GM10847 (cell line): ENCODE measurements around the gene B4GALT5.

ENCODE experiments used
- POLR2A ChIP-seq: IDR thresholded peaks from 2 replicates; pipeline ENCODE4 v1.6.1; 2011; ENCODE audit not compliant: insufficient read length; ENCODE audit errors: extremely low read depth

The B4GALT5 gene

DNA sequence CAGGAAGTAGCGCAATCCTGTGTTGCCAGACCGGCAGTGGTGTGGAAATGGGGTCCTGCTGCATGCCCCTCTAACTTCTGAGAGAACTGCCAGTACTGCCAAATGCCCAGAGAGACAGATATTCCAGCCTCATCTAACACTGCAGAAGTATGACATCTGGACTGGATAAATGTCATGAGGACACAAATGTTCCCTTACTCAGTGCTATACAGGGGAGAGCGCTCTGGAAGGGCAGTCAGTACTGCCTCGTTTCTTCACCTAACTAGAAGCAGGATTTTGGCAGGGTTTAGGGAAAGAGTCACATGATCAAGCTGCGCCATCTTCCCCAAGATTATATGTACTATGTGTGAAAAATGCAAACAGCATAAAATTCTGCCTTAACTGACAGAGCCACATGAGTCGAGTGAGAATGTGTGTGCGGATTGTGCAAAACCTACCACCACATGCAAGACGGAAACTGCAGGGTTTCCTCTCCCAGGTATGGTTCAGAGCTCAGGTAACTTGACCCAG, 59.7 kb downstream of the B4GALT5 start:
- TF ChIP-seq POLR2A, result no peak

DNA sequence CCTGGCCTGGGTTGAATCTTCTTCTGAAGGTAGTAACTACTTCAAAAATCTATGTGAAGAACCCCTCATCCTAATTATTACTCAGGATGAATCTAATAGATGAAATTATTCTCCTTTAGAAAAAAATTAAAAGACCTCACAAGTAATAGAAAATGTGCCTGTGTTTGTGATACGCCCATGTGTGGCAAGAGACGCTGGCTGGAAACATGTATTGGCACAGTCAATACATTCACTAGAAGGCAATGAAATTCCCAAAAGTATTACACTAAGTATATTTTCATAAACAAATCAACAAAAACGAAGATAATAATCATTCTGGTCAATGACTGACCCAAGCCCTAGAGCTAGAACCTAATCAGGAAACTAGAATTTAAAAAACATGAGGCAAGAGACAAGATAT, 64.0 kb downstream of the B4GALT5 start:
- no peak for TF ChIP-seq POLR2A

- TF ChIP-seq POLR2A, result no peak
Observed at GRCh38 chr20:49647550-49647949, 66.1 kb downstream of the B4GALT5 start.

- no peak for TF ChIP-seq POLR2A
Observed at GRCh38 chr20:49646528-49646927, 67.2 kb downstream of the B4GALT5 start.

GRCh38 chr20:49646126-49646525, 67.6 kb downstream of the B4GALT5 start:
- TF ChIP-seq POLR2A, result no peak

DNA sequence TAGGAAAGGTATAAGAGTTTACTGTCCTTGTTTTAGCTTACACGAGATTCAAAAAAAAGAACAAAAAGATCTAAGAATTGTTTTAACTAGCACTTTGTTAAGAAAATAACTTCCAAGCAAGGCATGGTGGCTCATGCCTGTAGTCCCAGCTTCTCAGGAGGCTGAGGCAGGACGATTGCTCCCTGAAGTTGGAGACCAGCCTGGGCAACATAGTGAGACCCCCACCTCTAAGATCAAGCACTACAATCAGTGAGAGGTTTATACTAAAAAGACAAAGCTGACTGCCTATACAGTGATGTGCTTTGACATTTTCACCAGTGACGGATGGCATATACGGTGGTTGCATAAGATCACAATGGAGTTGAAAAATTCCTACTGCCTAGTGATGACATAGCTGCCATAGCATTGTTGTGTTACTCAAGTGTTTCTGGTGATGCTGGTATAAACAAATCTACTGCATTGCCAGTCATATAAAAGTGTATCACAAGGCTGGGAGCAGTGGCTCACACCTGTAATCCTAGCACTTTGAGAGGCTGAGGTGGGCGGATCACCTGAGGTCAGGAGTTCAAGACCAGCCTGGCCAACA, 68.6 kb downstream of the B4GALT5 start:
- no peak for TF ChIP-seq POLR2A

DNA sequence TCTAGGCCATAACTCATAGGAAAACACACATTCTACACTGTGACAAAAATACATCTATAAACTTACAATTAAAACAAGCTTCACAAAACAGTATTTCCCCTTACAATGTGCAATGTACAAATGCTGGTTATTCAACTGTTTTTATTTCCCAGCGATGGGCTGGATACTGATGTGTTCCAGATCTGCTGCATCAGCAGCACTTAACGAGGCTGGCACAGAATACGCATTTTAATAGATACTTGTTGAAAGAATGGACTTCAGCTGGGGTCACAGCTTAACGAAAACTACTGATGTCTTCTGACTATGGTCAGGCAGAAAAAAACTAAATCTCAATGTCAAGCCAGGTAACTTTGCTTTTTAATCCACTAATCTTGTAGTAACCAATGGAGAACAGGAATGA, 70.9 kb downstream of the B4GALT5 start:
- TF ChIP-seq POLR2A, result no peak

DNA sequence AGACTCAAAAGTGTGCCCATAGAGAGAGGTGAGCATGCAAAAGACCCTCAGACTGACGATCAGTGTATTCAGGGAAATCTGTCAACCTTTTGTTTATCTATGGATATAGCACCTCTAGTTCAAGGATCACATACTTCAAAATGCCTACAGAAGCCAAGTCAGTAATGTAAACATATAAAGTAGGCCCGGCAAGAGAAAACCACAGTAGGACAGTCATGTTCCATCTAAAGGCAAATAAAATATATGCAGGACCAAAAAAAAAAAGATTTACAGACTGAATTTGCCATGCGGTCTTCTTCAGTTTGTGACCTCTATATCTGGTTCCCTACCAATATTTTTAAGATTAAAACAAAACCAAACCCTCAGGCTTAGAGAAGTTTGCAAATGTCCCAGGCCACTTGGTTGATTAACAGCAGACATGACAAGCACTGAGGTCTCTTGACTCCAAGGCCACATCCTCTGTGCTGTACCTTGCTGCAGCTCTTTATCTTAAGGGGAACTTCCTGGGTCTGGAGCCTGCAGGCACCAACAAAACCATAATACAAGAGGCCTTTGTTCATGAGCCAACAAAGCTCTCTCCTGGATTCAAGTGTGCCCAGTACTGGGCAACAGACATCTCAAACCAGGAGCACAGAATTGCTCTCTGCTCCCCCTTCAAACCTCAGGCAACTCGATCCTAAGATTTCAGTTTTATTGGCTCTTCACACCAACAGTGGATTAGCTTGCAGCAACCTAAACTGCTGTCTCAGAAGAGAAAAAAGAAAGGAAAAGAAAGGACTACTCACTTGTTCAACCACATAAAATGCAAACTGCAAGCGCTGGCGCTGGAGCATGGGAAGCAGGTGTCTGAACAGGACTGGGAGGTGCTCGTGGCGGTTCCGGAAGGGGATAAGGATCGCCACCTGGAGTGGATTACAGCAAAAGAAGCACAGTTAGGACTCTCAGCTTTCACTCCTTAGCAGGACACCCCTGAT, 71.7 kb downstream of the B4GALT5 start:
- no peak for TF ChIP-seq POLR2A

GRCh38 chr20:49637046-49637637, 76.5 kb downstream of the B4GALT5 start:
- no peak for TF ChIP-seq POLR2A

DNA sequence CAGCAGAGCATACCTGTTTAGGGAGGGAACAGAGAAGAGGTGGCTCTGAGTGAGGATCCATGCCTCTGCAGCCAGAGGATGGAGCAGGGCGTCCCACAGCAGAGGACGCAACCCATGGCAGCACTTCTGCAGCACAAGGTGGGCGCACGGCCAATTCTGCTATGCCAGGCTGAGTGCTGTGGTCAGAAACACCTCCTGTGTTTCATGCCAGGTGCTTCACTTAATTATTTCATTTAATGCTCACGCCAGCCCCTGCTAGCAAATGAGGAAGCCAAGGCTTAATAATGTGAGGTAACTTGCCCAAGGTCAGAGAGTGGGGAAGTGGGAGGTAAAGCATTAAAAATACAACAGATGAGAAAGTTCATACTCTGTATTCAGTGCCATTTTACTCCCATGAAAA, 77.2 kb downstream of the B4GALT5 start:
- no peak for TF ChIP-seq POLR2A

- no peak for TF ChIP-seq POLR2A
Observed at GRCh38 chr20:49635866-49636265, 77.8 kb downstream of the B4GALT5 start.

DNA sequence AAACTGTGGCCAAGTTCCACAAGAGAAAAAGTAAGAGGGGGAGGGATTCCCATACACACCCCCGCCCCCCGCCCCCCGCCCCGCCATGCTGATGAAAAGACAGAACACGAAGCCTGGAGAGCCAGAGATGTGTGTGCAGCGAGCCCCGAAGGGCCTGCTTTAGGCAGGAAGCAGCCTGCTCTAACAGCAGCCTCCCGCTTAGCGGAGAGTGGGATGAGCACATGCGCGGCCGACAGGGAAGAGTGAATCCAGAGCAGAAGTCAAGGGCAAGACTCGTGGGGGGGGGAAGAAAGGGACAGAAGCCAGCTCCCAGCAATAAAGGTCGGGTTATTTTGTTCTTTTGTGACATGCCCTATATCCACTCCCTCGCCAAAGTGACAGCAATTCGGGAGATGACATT, 78.5 kb downstream of the B4GALT5 start:
- no peak for TF ChIP-seq POLR2A

GRCh38 chr20:49634116-49634515, 79.6 kb downstream of the B4GALT5 start:
- no peak for TF ChIP-seq POLR2A

GRCh38 chr20:49633643-49634042, 80.0 kb downstream of the B4GALT5 start:
- no peak for TF ChIP-seq POLR2A

DNA sequence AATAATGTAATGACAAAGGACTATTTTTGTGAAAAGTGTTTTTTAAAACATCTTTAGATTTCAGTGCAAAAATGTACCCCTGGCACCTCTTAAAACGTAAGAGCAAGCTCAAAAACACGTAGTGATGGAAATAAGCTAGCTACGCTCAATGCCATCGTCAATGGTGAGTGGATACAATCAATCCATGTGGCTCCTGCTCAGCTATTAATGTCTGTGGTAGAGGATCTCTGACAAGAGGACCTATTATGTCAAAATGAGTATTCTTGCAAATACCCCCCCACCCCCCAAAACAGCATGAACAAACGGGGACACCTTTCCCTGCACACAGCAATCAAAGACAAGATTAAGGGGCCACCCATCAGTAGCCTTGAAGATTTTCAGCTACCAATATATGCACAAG, 80.7 kb downstream of the B4GALT5 start:
- TF ChIP-seq POLR2A, result no peak
